Pons (tissue), 1 donor: ENCODE measurements around the gene DLX3.

Experiments used
- DNase-seq: peaks from one replicate; pipeline ENCODE4 v3.0.0-alpha.2; 2016; ENCODE audit warnings: low spot score

The DLX3 gene

DNA sequence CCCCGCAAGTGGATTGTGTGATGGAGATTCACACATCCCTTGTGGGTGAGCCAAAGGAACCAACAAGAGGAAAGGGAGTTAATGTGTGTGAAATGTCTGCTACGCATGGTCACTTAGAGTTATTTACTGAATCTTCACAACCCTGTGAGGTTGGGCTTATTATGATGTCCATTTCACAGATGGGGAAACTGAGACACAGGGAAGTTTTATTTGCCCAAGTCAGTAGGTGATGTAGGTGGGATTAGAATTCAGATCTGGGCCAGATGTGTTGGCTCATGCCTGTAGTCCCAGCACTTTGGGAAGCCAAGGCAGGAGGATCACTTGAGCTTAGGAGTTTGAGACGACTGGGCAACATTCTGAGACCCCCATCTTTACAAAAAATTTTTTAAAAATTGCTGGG, 37.7 kb downstream of the DLX3 start:
- DNase-seq = no peak

- no peak for DNase-seq
Observed at GRCh38 chr17:49956780-49957179, 38.2 kb downstream of the DLX3 start.

DNA sequence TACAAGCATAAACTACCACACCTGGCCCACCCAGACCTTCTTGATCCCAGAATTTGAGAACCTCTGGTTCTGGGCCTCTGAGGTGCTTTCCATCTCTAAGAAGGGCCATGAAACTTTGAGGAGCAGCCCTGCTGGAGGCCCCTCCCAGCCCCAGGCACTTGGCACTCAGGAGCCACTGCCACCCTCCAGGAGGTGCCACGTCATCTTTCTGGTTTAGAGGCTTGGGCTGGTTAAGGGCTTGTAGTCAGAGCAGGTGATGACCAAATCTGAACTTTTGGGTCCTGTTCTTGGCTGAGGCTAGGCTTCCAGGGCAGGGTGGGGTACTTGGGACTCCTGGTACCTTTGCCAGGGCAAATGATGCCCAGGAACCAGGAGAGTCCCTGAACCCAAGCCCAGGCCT, 39.9 kb downstream of the DLX3 start:
- DNase-seq = no peak

- DNase-seq = no peak
Observed at GRCh38 chr17:49952912-49953497, 42.0 kb downstream of the DLX3 start.

DNA sequence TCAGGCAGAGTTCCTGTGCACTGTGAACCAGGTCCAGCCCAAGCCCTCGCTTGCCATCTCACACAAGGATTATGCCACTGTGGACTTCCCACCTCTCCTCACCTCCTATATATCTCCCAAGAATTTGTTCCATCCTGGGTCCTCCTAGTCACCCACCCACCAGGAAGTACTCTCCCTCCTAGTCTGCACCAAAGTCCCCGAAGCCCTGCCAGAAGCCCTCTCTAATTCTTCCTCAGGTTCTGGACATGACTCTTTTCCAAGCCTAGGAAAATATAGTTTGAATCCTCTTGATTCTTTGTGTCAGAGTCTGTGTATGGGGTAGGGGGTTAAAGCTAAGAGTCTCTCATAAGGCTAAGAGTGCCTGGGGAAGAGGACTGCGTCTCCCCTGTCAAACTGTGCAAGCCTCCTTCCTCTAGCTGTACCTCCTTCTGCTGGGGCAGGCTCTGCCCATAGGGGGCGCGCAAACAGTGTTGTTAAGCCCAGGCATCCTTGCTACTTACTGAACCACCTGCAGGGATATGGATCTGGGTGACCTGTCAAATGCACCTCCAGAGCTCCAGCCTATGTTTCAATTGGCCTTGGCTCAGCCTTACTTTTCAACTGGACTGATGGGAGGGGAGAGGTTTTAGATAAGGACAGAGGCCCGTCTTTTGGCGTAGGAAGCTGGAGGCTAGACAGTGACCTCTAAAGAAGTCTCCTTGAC, 42.7 kb downstream of the DLX3 start:
- peak; percentile 33 for DNase-seq

DNA sequence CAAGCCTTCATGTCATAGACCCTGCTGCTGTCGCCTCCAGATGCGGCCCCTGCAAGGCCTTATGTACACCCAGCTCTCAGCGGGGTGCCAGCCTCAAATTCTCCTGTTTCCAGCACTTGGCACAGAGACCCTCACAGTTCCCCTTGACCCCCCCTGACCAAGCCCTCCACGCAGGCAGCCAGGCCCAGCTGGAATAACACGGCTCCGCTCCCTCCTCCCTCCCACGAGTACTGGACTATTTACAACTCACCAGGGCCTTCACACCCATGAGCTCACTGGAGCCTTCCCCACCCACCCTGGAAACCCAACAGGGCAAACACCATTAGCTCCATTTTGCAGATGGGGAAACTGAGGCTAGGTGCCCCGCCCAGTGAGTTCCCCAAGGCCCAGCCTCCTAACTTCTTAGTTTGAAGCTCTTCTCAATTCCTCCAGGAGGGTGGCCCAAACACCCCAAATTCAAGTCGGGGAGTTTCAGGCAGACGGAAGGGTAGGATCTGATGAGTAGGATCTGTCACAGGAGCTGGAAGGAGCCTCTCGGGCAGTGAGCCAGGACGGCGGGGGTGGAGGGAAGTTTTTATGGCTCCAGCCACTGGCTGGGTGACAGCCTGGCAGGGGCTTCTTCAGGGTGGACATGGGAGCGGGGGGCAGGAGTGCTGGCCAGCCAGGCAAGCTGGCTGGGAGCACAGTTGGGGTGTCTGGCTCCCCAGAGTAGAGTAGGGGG, 43.5 kb downstream of the DLX3 start:
- DNase-seq = no peak

GRCh38 chr17:49949634-49950033, 45.4 kb downstream of the DLX3 start:
- DNase-seq = no peak

GRCh38 chr17:49946964-49947584, 48.0 kb downstream of the DLX3 start:
- DNase-seq = no peak

DNA sequence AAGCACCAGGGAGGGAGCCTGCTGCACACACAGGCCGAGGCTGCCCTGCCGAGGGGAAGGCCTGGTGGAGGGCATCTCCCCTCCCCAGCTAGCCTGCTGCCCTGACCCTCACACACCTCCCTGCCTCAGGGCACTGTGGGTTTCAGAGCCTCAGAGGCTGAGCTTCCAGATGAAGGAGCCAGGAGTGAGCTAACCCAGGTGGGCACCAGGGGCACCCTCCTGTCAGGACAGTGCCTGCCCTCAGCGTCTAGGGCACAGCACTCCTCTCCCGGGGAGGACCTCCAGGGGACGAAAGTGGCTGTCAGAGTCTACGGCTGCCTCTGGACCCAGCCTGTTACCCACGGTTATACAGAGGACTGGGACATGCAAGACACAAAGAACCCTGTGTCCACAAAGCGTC, 48.8 kb downstream of the DLX3 start:
- DNase-seq = no peak

DNA sequence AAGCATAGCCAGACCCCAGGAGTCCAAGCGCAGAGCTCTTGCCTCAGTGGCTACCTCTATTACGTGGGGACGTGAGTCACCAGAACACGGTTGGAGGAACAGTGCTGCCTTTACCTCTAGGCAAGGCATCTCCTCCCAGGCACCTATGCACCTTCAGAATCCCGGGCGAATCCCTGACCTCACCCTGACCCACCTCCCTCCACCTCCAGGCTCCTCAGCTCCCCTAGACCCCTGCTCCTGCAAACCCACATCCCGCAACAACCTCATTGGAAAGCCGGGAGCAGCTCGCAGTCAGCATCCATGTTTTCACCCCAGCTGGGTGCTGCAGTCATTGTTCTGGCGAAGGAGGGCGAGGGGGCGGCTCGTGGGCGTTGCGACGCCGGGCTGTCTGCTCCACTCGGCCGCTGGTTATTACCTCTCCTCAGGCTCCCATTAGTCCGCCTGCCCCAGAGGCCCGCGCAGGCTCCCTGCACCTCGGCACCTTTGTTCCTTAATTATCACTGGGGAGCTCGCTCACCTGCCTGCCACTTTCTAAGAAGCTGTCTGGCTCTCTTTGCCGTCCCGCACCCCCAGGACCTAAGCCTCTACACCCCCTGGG, 50.7 kb downstream of the DLX3 start:
- no peak for DNase-seq

DNA sequence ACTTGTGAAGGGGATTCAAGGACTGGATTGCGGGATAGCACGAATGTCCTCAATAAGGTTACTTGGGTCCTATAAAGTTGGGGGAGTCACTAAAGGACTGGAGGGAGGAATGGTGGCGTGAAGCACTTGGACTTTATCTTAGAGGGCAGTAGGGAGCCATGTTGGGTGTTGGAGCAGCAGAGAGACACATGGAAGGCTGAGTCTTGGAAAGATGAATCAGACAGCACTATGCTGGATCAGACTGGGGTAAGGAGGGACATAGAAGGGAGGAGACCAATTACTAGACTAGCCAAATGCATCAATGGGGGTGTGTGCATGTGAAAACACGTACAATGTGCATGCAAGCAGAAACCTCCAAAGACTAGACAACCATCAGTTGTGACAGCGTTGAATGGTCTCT, 52.1 kb downstream of the DLX3 start:
- DNase-seq = no peak

- DNase-seq = no peak
Observed at GRCh38 chr17:49941427-49941826, 53.6 kb downstream of the DLX3 start.
